A549 (cell line): ENCODE results near the gene ADIRF. TPM values are rescaled to one million over a fixed set of nuclear protein-coding genes. Genes with fewer than 3 reads are reported as not detected.
A peak's percentile ranks its signal among the peaks of the same experiment; 100 is the strongest.

ENCODE experiments used
- ATAC-seq, 2 experiments: fragments of 200-7000 bp in 1 of 2; fragments of >200 bp in 1 of 2; cut with Nextera tagmentation in 1 of 2; cut with Tn5 transposase in 1 of 2; 3 replicates each; pipeline versions ENCODE4 v1.8.0 to v1.9.1; 2018 to 2020; ENCODE audit warnings: mild to moderate bottlenecking in 1 of 2, moderate library complexity in 1 of 2
- CTCF ChIA-PET: fragments of 300-600 bp; sonication (Branson Sonifier 250); formaldehyde crosslinking; extraction: SDS; loops from one replicate; lab custom pipeline; 2021; ENCODE audit warnings: antibody characterized with exemption, inconsistent platforms; lab: Yijun Ruan, JAX
- POLR2A ChIA-PET: fragments of 350-600 bp; formaldehyde crosslinking; extraction: SDS; loops from one replicate; lab custom pipeline; 2021; ENCODE audit warnings: antibody characterized with exemption, inconsistent platforms; lab: Yijun Ruan, JAX
- DNase-seq, 2 experiments: peaks; one replicate each; pipeline versions ENCODE4 v3.0.0 to v3.0.0-alpha.2; 2011 to 2016; ENCODE audit warnings: low read depth in 1 of 2, low spot score in 1 of 2
- FAIRE-seq: peaks from 2 replicates; lab custom pipeline; 2011; peaks lifted over from hg19 to GRCh38; lab: Jason Lieb, UNC
- H3K27ac ChIP-seq, 2 experiments: fragments of >200 bp; sonication (Bioruptor Twin); formaldehyde crosslinking; 3 replicates each; pipeline ENCODE4 v1.5.1; 2016 to 2017
- H3K4me1 ChIP-seq: fragments of >200 bp; sonication (Bioruptor Twin); formaldehyde crosslinking; 3 replicates; pipeline ENCODE4 v1.6.1; 2016
- H3K4me2 ChIP-seq: fragments of >200 bp; sonication (Bioruptor Twin); formaldehyde crosslinking; 3 replicates; pipeline ENCODE4 v1.6.1; 2016
- H3K4me3 ChIP-seq: fragments of >200 bp; sonication (Bioruptor Twin); formaldehyde crosslinking; 3 replicates; pipeline ENCODE4 v1.5.1; 2016
- H3K9me3 ChIP-seq: fragments of >200 bp; sonication (Bioruptor Twin); formaldehyde crosslinking; 3 replicates; pipeline ENCODE4 v1.6.1; 2016
- BHLHE40 ChIP-seq: IDR thresholded peaks from 2 replicates; pipeline ENCODE4 v1.6.1; 2012; ENCODE audit warnings: low read depth, low read length, inconsistent platforms
- CEBPB ChIP-seq, 2 experiments: fragments of >200 bp in 1 of 2; sonication (Bioruptor Twin) in 1 of 2; formaldehyde crosslinking in 1 of 2; IDR thresholded peaks; 2 replicates each; pipeline ENCODE4 v1.6.1; 2012 to 2016
- E2F6 ChIP-seq: IDR thresholded peaks from 2 replicates; pipeline ENCODE4 v1.6.1; 2012; ENCODE audit warnings: low read depth, borderline replicate concordance
- EHF ChIP-seq: fragments of 250-450 bp; sonication (Bioruptor Pico); IDR thresholded peaks from 2 replicates; pipeline ENCODE4 v1.5.0; 2020; ENCODE audit warnings: mild to moderate bottlenecking
- EHMT2 ChIP-seq: fragments of 200-600 bp; sonication (generic); IDR thresholded peaks from 2 replicates; pipeline ENCODE4 v1.6.1; 2016; ENCODE audit warnings: antibody characterized with exemption, low read depth, mild to moderate bottlenecking, moderate library complexity
- ESRRA ChIP-seq: fragments of 150-350 bp; IDR thresholded peaks from 2 replicates; pipeline ENCODE4 v1.6.1; 2014; ENCODE audit warnings: mild to moderate bottlenecking, low read length, borderline replicate concordance
- FOSB ChIP-seq: fragments of 250-450 bp; sonication (Bioruptor Pico); IDR thresholded peaks from 2 replicates; pipeline ENCODE4 v1.5.0; 2020; ENCODE audit warnings: mild to moderate bottlenecking, moderate library complexity
- FOSL2 ChIP-seq, 2 experiments: fragments of 450-650 bp in 1 of 2; fragments of >200 bp in 1 of 2; sonication (Bioruptor Twin) in 1 of 2; formaldehyde crosslinking; IDR thresholded peaks; 2 replicates each; pipeline versions ENCODE4 v1.5.0 to v1.6.1; 2016 to 2020; ENCODE audit warnings: mild to moderate bottlenecking in 1 of 2, moderate library complexity in 1 of 2
- FOXS1 ChIP-seq: fragments of 250-450 bp; sonication (Bioruptor Pico); IDR thresholded peaks from 2 replicates; pipeline ENCODE4 v1.5.0; 2020; ENCODE audit warnings: mild to moderate bottlenecking, moderate library complexity
- GATA3 ChIP-seq: IDR thresholded peaks from 2 replicates; pipeline ENCODE4 v1.6.1; 2012; ENCODE audit warnings: borderline replicate concordance
- HDAC2 ChIP-seq: fragments of 200-600 bp; sonication (generic); IDR thresholded peaks from 2 replicates; pipeline ENCODE4 v1.6.1; 2016
- HOXA7 ChIP-seq: fragments of 250-450 bp; sonication (Bioruptor Pico); IDR thresholded peaks from 2 replicates; pipeline ENCODE4 v1.5.0; 2020; ENCODE audit warnings: mild to moderate bottlenecking, moderate library complexity
- HOXB13 ChIP-seq: fragments of 250-450 bp; sonication (Bioruptor Pico); IDR thresholded peaks from 2 replicates; pipeline ENCODE4 v1.5.0; 2020; ENCODE audit warnings: low read depth, mild to moderate bottlenecking, moderate library complexity
- HOXB5 ChIP-seq: fragments of 250-450 bp; sonication (Bioruptor Pico); IDR thresholded peaks from 2 replicates; pipeline ENCODE4 v1.5.0; 2020; ENCODE audit warnings: mild to moderate bottlenecking, moderate library complexity
- JUN ChIP-seq, 2 experiments: fragments of >200 bp; sonication (Bioruptor Twin); formaldehyde crosslinking; IDR thresholded peaks; 2 replicates in 1 of 2; 3 replicates in 1 of 2; pipeline ENCODE4 v1.6.1; 2016 to 2017
- MAFK ChIP-seq: fragments of 450-650 bp; IDR thresholded peaks from 2 replicates; pipeline ENCODE4 v1.6.1; 2014; ENCODE audit not compliant: partially characterized antibody
- MAZ ChIP-seq: fragments of 150-350 bp; IDR thresholded peaks from 2 replicates; pipeline ENCODE4 v1.6.1; 2014; ENCODE audit warnings: antibody characterized with exemption, low read depth, low read length, borderline replicate concordance
- MYC ChIP-seq: IDR thresholded peaks from 2 replicates; pipeline ENCODE4 v1.6.1; 2012; ENCODE audit warnings: mild to moderate bottlenecking, inconsistent platforms, low read length, improper control_type of control experiment, borderline replicate concordance
- NFE2L2 ChIP-seq: fragments of 150-350 bp; conservative IDR thresholded peaks from 2 replicates; pipeline ENCODE4 v1.6.1; 2014; ENCODE audit warnings: low read length
- NPAS2 ChIP-seq: fragments of 250-450 bp; sonication (Bioruptor Pico); IDR thresholded peaks from 2 replicates; pipeline ENCODE4 v1.8.0; 2022; ENCODE audit warnings: mild to moderate bottlenecking, moderate library complexity, borderline replicate concordance
- PHF8 ChIP-seq: fragments of 200-600 bp; sonication (generic); IDR thresholded peaks from 2 replicates; pipeline ENCODE4 v1.6.1; 2016; ENCODE audit warnings: low read depth, mild to moderate bottlenecking, antibody characterized with exemption, moderate library complexity, borderline replicate concordance
- RNF2 ChIP-seq: fragments of 200-600 bp; sonication (generic); IDR thresholded peaks from 2 replicates; pipeline ENCODE4 v1.6.1; 2016; ENCODE audit warnings: low read depth, mild to moderate bottlenecking, antibody characterized with exemption, moderate library complexity, borderline replicate concordance
- SREBF2 ChIP-seq: fragments of 450-650 bp; IDR thresholded peaks from 2 replicates; pipeline ENCODE4 v1.6.1; 2014; ENCODE audit warnings: mild to moderate bottlenecking, moderate library complexity
- ZNF302 ChIP-seq: fragments of 250-450 bp; sonication (Bioruptor Pico); IDR thresholded peaks from 2 replicates; pipeline ENCODE4 v1.9.0; 2021; ENCODE audit warnings: inconsistent platforms, mild to moderate bottlenecking, moderate library complexity
- WGBS: methylation state at CpG from one replicate; pipeline ENCODE4 v1.1.6; 2017; ENCODE audit errors: missing lambda C conversion rate; 5-methylcytosine and 5-hydroxymethylcytosine counted together
- polyA minus RNA-seq: library from RNA; depleted of rRNA, polyadenylated mRNA; stranded (reverse); fragments of >200 nt; gene quantifications from 2 replicates; pipeline ENCODE4 v1.2.3, GENCODE V29; 2011; rRNA and poly(A)+ RNA removed
- polyA plus RNA-seq, 4 experiments: library from polyadenylated mRNA; depleted of rRNA in 3 of 4; stranded (reverse); fragments of >200 nt; fragmentation: RNase III in 1 of 4; extraction: RNeasy Plus Mini Kit Qiagen cat#74134 plus additional on column Dnase treatment in 1 of 4; gene quantifications; 2 replicates in 3 of 4; 3 replicates in 1 of 4; pipeline ENCODE4 v1.2.3, GENCODE V29; 2011 to 2017
- TF ChIP-seq, protein P1 (sequence below): fragments of 450-650 bp; IDR thresholded peaks from 2 replicates; pipeline ENCODE4 v1.6.1; 2014; ENCODE audit warnings: antibody characterized with exemption
- TF ChIP-seq, protein P2 (sequence below): fragments of 250-450 bp; sonication (Bioruptor Pico); IDR thresholded peaks from 2 replicates; pipeline ENCODE4 v1.5.0; 2020; ENCODE audit warnings: low read depth, mild to moderate bottlenecking, moderate library complexity
- TF ChIP-seq, protein P3 (sequence below): fragments of 150-350 bp; IDR thresholded peaks from 2 replicates; pipeline ENCODE4 v1.6.1; 2014; ENCODE audit warnings: low read depth, mild to moderate bottlenecking, low read length
- TF ChIP-seq, protein P4 (sequence below): fragments of >200 bp; sonication (Bioruptor Twin); formaldehyde crosslinking; IDR thresholded peaks from 3 replicates; pipeline ENCODE4 v1.6.1; 2016

ADIRF gene
- not detected in 2 replicates for polyA plus RNA-seq (2011; rRNA removed)
- polyA plus RNA-seq (2012; cell fraction: cytosol; rRNA removed), result not detected in 2 replicates
- polyA plus RNA-seq (2012; cell fraction: nucleus; rRNA removed), result not detected in 2 replicates
- polyA plus RNA-seq (2017; fragmentation: RNase III; extraction: RNeasy Plus Mini Kit Qiagen cat#74134 plus additional on column Dnase treatment), result not detected in 3 replicates
- not detected in 2 replicates for polyA minus RNA-seq

- ChIA-PET CTCF (interaction anchor here (1.0 to 7.2 kb wide), 9 partner anchors 10 to 283 kb away, joined by 3 to 57 read pairs (median 4); partner anchors contain the start of genes MMRN2 and SNCG), POLR2A (no interaction called here)
- Histone ChIP-seq H3K4me1 (peaks cover 37% of the 10 kb centered on the region), H3K9me3 (no peaks in the 10 kb centered on the region), H3K4me3 (no peak within 1 kb of the TSS), H3K27ac (peak within 1 kb of the TSS in 1 of 2 experiments; percentile 96; a peak in 1 of 6 replicates)
- DNase-seq, result no peak
- no peak for ATAC-seq
- FAIRE-seq, result no peak
- TF ChIP-seq BHLHE40 (no peak), MAFK (no peak), ESRRA (no peak), EHF (CRISPR knock-in tag) (no peak), SREBF2 (no peak), PHF8 (no peak), HDAC2 (no peak), FOXS1 (CRISPR knock-in tag) (no peak), NFE2L2 (no peak), JUN (IDR thresholded peaks at IDR 0.05) (no peak), MAZ (no peak), GATA3 (no peak), NPAS2 (CRISPR knock-in tag) (no peak), RNF2 (no peak), EHMT2 (no peak), MYC (no peak)
- TF ChIP-seq, protein P1, sequence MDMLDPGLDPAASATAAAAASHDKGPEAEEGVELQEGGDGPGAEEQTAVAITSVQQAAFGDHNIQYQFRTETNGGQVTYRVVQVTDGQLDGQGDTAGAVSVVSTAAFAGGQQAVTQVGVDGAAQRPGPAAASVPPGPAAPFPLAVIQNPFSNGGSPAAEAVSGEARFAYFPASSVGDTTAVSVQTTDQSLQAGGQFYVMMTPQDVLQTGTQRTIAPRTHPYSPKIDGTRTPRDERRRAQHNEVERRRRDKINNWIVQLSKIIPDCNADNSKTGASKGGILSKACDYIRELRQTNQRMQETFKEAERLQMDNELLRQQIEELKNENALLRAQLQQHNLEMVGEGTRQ, result no peak
- TF ChIP-seq, protein P2, sequence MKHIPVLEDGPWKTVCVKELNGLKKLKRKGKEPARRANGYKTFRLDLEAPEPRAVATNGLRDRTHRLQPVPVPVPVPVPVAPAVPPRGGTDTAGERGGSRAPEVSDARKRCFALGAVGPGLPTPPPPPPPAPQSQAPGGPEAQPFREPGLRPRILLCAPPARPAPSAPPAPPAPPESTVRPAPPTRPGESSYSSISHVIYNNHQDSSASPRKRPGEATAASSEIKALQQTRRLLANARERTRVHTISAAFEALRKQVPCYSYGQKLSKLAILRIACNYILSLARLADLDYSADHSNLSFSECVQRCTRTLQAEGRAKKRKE, result no peak
- TF ChIP-seq, protein P3, sequence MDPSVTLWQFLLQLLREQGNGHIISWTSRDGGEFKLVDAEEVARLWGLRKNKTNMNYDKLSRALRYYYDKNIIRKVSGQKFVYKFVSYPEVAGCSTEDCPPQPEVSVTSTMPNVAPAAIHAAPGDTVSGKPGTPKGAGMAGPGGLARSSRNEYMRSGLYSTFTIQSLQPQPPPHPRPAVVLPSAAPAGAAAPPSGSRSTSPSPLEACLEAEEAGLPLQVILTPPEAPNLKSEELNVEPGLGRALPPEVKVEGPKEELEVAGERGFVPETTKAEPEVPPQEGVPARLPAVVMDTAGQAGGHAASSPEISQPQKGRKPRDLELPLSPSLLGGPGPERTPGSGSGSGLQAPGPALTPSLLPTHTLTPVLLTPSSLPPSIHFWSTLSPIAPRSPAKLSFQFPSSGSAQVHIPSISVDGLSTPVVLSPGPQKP, result no peak
- TF ChIP-seq, all 56 proteins: peak for 0
- H3K4me2 ChIP-seq, result no peak within 1 kb of the TSS
- WGBS, result 95% methylated on average over 56 of the region's 59 CpGs
Measured at GRCh38 chr10:86968271-86968993, at the start of gene ADIRF. ADIRF (plus strand) TSS chr10:86968482; CDS start chr10:86968545, 63 bp downstream.

GRCh38 chr10:86922553-86922961 is 45.7 kb upstream of the ADIRF start:
- Histone ChIP-seq H3K9me3 (no peaks in the 10 kb centered on the region), H3K4me1 (no peaks in the 10 kb centered on the region), H3K4me3 (no peak overlapping the region), H3K27ac (no peak overlapping the region), H3K4me2 (no peak overlapping the region)
- 89% methylated on average over 9 of the region's 9 CpGs for WGBS
- DNase-seq, result no peak
- ATAC-seq, result no peak
- FAIRE-seq, result no peak
- ChIA-PET POLR2A (no interaction called here), CTCF (interaction anchor here (0.7 kb wide), 1 partner anchor 229 kb away, joined by 3 read pairs; no protein-coding TSS in a partner anchor)
- no peak for TF ChIP-seq E2F6
- no peak for TF ChIP-seq MAZ
- TF ChIP-seq ZNF302, result no peak
- TF ChIP-seq, protein P4, sequence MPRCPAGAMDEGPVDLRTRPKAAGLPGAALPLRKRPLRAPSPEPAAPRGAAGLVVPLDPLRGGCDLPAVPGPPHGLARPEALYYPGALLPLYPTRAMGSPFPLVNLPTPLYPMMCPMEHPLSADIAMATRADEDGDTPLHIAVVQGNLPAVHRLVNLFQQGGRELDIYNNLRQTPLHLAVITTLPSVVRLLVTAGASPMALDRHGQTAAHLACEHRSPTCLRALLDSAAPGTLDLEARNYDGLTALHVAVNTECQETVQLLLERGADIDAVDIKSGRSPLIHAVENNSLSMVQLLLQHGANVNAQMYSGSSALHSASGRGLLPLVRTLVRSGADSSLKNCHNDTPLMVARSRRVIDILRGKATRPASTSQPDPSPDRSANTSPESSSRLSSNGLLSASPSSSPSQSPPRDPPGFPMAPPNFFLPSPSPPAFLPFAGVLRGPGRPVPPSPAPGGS, result no peak
- TF ChIP-seq ESRRA, result no peak
- no peak for TF ChIP-seq HOXB5
- TF ChIP-seq RNF2, result no peak
- TF ChIP-seq, protein P1, result no peak
- TF ChIP-seq HOXA7 (CRISPR knock-in tag), result no peak
- no peak for TF ChIP-seq FOXS1 (CRISPR knock-in tag)
- TF ChIP-seq FOSL2 (IDR thresholded peaks at IDR 0.05), result no peak
- TF ChIP-seq FOSL2 (CRISPR knock-in tag; IDR thresholded peaks at IDR 0.05), result no peak
- no peak for TF ChIP-seq MYC
- no peak for TF ChIP-seq FOSB (CRISPR knock-in tag)
- TF ChIP-seq CEBPB (IDR thresholded peaks at IDR 0.05), result no peak
- no peak for TF ChIP-seq NPAS2 (CRISPR knock-in tag)
- TF ChIP-seq HOXB13 (CRISPR knock-in tag), result no peak
